GM21381 (cell line): ENCODE measurements around the gene DCHS2.

Experiments
- ATAC-seq: cut with Tn5 transposase; IDR thresholded peaks from one replicate; pipeline ENCODE4 v1.9.1; 2021; ENCODE audit warnings: mild to moderate bottlenecking, moderate library complexity; ENCODE audit not compliant: unreplicated experiment

DCHS2 gene, protein sequence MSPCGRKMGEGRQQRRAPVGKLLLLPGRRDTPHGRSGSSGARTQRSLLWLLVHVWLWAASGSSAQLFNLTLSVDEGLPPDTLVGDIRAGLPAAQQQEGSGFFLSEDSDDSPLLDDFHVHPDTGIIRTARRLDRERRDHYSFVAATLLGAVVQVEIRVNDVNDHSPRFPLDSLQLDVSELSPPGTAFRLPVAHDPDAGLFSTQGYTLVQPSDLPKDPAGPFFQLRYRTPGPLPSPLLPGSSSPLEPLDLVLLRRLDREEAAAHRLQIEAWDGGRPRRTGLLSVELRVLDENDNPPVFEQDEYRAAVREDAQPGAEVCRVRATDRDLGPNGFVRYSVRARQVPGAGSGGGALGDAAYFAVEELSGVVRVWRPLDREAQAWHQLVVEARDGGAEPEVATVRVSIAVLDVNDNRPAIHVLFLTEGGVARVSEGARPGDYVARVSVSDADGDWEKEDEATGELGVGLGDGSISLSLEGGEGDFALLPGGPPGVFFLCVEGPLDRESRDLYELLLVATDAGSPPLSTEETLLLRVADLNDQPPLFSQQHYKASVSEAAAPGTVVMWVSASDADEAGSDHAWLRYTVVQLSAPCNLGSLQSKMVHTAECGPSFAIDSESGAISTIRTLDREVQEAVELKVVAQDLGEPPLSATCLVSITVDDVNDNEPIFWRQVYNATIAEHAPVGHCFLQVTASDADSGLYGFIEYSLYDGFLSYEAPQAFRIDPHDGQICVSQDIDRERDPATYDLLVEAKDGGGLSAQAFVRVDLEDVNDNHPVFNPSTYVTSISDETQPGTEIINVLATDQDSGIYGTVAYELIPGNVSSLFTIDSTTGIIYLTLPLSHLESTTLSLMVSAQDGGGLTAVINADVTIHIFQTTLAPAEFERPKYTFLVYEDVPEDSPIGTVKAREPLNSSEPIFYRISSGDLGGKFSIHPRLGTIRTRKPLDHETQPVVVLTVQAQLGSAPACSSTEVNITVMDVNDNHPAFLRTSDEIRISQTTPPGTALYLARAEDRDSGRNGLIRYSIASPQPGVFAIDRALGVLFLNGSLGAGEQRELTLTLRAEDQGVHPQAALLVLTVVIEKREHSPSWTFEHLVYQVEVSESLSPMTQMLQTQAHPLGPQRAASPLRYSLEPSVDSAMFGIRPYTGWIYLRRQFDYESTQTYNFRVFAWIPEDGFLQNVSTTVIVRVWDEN (N-terminal part only)

DNA sequence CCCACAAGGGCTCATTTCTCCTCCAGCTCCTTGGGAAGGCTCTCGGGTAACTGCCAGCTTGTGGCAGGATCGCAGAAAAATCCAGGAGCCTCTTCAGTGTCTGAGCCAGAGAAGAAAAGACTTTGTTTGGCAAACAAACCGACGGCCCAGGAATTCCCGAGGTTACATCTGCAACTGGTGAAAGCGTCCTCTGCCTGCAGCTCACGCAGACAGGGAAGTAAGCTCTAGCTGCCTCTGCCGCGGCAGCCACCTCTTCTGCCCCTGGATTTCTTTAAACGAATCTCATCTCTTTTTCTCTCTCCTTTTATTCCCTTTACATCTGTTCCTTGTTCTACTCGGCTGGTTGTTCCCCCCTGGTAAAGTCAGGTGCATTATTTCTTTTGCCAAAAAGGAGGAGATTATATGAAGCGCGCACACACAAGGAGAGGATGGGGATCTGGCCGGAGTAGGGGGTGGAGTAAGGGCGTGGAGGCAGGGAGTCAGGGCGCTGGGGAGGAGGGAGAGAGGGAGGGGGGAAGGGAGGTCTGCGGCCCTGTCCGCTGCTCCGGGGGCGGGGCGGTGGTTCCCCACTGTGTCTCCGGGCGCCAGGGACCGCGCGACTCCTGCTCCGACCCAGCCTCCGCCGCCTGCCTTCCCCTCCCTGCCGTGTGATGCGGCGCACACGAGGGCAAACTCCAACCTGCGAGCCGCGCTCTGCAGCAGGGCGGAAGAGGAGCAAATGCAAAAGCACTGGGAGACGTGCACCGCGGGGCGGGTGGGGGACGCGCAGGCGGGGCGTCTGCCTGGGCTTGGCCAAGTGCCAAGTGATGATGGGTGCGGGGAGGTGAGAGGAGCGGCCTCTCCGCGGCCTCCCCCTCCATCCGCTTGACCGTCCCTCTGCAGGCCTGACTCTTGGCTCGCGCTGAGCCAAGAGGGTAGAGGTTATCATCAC is at the start of gene DCHS2:
Gene DCHS2, minus strand, starts transcription at position 459 of the 931 bp plus-strand sequence. Its CDS starts 444 bp downstream, at position 15.
- ATAC-seq = peak; percentile 54

DNA sequence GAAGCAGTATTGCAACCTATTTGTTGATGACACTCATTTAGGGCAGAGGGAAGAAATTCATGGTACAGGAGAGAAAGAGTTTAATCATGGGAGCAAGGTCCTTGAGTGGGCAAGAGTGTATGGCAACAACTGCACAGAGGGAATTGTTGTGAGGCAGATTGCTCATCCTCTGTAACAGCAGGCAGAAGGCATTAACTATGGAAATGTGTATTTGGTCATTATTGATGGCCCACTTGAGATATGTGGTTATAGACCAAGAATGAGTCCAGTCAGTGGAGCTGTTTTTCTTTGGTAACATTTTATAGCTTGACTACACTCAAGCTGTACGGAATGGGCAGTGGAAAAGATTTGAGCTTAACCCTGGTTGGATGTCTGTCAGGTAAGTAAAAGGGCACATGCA is 42.7 kb upstream of the DCHS2 start:
- ATAC-seq = no peak

DNA sequence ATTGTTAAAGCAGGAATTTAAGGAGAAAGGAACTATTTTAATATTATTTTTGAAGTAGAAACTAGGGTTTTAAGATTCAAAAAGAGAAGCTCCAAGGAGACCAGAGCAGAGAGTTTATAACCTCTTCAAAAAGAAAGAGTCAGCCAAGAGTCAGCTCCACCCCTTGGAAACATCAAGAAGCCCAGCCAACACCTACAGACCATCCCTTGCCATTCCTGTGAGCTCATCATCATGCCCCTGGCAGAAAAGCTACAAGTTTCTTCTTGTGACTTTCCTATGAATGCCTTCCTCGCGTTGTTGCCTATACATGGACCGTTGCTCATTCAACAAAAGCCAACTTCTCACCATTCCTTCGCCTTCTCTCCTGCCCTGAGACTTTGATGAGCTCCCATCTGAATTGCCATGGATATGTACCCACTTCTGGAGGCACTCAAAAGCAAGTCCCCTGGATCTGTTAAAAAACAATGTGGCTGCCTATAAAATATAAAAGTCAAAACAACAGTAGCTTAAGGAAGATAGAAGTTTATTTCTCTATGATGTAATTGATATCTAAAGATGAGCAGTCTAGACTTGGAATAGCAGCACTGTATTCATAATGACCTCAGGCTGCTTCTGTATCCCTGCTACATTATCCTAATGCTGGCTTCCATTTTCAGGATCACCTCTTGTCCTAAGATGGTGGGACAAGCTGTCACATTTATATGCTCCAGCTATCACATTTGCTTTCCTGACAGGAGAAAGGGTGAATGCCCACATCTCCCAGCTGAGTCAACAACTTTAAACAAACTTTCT is 38.3 kb upstream of the DCHS2 start:
- ATAC-seq = no peak

DNA sequence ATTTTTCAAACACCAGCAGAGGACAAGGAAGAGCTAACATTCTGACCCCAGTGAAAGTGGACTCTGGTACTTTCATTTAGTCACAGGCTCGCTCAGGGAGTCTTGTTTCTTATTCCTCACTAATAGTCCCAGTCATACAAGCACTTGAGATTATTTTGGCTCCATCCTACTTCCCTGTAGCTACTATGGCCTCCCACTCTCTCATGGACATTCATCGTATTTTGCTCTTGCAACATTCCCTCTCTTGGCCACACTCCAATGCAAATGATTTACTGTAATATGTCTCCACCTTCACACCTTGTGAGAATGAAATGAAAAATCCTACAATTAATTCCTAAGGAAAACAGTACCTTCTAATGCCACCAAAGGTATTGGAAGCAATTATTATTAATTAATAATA is 37.3 kb upstream of the DCHS2 start:
- no peak for ATAC-seq

DNA sequence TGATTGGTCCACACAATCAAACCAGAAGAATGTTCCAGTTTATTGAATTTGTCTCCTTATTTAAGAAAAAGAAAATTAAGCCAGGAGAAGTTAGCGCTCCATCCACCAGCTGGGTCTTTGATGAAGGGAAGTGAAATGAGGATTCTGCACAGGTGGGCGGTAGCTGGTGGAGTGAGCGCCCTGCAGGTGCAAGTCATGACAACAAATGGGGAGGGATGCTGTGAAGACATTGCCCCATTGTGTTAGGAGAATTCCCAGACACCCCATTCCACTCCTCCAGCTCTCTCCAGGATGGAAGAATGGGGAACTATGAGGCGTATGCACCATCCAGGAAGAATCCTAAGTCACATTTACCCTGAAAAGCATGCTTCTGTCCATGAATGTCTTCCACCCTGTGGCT is 35.7 kb upstream of the DCHS2 start:
- no peak for ATAC-seq

DNA sequence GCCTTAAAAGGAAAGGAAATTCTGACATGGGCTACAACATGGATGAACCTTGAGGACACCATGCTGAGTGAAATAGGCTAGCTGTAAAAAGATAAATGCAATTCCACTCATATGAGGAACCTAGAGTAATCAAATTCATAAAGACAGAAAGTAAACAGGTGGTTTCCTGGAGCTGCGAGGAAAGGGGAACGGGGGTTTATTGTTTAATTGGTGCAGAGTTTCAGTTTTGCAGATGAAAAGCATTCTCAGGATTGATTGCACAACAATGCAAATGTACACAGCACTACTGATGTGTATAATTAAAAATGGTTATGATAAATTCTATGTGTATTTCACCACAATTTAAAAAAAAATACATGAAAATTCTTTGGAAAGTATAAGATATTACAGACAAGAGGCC is 34.6 kb upstream of the DCHS2 start:
- ATAC-seq = no peak

DNA sequence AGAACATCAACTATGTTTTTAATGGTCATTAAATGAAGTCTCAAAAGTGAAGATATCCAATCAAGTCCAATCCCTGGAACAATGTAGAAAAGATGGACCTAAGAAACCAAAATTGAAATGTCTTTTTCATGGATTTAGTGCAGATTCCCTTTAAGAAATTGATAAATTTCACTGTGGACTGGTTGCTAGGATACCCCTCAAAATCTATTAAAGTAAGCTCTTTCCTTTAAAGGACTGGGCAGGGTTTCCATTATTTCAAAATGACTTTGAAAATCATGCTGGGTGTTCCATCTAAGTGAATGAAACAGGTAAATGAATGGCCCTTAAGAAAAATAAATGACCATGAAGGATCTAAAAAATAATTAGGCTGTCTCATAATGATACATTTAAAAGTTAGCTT is 30.0 kb upstream of the DCHS2 start:
- ATAC-seq = no peak

DNA sequence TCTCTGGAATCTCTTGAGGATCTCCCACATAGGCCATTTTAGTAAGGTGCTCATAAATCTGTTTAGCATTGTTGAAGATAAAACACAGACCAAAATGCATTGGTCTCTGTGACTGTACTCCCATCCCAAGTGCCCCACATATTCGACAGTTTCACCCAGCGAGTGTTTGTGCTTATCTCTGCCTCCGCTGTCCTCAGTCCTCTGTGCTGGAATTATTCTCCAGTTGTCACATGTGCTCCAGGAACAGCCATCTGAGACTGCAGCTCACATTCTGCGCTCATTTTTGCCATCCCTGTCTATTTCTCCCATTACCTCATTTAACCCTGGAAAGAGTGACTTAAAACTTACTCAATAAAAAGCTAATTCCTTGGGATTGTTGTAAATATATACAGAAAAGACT is 27.6 kb upstream of the DCHS2 start:
- ATAC-seq = no peak

DNA sequence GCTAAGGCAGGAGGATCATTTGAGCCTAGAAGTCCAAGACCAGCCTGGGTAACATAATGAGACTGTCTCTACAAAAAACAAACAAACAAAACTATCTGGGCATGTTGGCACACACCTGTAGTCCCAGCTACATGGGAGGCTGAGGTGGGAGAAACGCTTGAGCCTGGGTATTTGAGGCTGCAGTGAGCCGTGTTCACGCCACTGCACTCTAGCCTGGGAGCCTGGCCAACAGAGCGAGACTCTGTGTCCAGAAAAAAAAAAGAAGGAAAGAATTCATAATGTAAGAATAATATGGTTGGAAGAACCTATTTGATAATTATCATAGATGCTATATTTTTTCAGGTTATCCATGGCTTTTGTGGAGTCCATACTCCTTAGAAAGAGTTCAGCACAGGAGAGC is 26.0 kb upstream of the DCHS2 start:
- ATAC-seq = no peak

DNA sequence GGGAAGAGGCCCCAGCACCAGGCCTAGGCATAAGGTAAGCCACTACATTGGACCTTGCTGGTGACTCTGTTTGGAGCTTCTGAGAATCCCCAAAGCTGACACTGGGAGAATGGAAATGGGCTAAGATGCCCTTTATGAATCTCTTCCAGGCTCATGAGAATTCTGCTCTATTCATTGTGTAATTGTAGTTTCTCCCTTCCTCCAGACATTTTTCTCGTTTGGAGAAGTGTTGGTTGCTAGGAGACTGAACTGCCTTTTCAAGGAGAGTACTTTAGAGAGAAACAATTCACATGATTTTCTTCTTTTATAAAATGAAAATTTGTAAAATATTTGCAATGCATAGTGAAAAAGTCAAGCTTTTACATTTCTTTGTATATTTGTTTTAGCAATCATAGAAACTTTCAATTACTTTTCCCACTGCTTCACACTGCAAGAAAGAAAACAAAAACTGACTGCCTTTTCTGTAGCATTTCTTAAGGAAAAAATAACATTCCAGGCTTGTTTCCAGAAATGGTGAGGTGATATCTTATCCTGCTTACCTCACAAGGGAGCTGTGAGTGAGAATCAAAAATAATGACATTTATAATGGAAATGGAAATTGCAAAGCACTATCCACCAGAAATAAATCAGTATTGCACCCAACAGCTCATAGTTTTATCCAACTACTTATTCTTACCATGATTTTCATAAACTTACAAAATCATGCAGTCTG is 24.9 kb upstream of the DCHS2 start:
- ATAC-seq = no peak

DNA sequence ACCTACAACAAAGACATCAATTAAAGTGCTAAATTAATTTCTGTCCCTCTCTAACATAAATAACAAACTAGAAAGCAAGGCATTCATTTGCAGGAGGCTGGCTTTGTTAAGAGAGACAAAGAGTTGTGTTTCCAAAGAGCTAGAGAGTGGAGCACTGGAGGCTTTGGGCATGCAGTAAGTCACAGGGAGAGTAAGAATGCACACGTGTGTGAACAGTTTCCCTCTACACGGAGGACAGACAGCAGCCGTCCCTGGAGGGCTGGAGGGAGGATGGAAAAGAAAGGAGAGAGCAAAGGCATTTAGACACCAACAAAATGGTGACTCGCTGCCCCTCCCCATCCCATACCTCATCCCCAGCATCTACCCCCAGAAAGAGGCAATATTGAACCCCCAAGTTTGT is 20.4 kb upstream of the DCHS2 start:
- no peak for ATAC-seq

DNA sequence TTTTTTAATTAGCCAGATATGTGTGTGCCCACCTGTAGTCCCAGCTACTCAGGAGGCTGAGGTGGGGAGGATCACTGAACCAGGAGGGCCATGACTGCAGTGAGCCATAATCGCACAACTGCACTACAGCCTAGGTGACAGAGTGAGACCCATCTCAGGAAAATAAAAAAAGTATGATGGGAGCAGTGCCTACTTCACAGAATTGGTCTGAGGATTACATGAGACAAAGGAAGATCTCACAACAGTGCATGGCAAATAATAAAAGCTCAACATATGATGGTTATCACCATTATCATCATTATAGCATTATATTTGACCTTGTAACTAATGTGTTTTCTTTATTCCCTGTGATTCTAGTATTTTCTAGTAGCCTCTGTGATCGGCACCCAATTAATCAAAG is 19.9 kb upstream of the DCHS2 start:
- ATAC-seq = no peak

DNA sequence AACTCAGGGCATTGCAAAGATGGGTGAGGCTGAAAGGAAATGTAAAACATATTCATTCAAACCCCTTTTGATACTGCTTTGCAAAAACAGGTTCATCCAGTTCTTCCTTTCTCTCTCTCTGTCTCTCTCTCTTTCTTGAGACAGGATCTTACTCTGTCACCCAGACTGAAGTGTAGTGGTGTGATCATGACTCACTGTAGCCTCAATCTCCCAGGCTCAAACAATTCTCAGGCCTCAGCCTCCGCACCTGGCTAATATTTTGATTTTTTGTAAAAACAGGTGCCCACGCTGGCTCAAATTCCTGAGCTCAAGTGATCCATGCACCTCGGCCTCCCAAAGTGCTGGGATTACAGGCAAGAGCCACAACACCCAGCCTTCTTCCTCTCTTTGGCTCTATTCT is 15.6 kb upstream of the DCHS2 start:
- ATAC-seq = no peak

DNA sequence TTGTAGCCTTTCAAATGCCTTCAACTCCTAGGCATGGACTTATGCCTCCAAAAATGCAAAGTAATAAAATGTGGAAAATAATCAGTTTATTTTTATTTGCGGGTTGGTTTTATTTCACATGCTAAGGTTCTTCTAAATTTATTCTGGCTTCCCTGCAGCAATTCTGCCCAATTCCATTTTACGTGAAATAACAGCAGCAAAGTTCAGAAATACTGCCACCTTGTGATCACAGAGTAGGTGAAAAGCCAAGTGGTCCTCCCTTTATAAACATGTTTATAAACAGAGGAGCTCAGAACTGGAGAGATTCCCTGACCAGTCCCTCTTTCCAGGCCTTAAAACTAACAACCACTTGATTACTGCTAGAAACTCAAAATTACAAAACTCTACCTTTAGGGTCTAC is 14.7 kb upstream of the DCHS2 start:
- no peak for ATAC-seq

DNA sequence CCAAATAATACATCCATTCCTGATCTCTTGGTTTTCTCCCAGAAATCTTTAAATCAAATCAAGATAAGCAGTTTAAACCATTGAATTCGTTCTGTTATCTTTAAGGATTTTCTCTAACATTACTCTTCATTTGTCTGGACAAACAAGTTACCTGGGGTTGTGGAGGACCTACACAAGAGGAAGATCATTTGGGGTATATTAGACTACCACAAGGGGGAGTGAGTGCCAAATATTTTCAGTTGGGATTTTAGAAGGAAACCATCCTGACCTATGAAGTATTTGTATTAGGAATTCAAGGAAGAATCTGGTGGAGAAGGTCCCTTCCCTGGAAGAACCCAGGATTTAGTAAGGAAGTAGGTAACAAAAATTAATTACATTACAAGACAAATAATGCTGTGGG is 12.0 kb upstream of the DCHS2 start:
- no peak for ATAC-seq

DNA sequence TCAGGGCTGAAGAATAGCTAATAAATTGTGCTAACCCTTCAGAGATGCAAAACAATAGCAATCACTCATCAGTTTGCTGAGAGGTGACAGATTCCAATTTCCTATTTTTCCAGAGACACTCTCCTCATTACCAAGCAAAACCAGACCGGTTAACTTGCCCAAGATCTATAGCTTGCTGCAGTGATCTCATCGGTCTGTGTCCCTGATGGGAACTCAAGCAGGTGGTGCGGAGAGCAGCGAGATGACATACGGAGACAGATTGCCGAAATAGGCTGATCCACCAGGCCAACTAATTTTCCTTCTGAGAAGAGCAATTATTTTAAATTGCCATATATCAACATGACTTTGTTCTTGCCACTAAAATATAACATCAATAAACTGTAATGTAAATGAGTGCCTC is 10.5 kb upstream of the DCHS2 start:
- no peak for ATAC-seq

DNA sequence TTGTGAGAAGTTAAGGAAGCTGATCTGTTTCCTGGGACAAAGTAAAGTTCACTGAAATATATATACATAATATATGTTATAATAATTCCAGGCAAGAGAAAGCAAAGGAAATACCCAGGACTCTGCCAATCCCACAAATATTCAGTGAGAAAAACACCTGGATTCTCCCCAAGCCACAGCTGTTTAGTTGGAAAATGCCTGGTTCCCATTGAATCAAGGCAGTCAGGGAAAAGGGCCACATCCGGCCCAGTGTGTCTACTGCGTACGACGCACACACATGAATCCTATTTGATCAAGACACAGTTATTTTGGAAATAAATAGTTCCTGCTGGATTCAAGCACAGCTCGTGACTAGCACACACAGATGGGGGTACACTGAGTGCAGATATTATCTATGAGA is 6.3 kb upstream of the DCHS2 start:
- ATAC-seq = no peak

DNA sequence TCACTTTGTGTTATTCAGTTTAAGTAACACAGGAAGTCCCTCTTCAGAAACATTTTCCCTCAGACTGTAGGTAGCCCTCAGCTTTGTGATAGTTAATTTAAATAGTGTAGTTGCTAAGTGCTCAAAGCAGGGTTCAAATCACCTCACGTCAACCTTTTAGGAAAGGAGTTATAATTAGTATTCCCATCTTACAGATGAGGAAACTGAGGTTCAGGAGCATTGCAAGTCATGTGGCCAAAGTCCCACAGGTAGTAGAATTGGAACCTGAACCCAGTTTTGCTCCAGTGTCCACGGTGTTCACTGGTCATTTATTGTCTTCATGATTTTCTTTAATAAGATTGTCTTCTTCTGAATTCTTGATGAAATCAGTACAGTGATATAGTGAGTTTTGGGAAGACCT is 4.3 kb upstream of the DCHS2 start:
- no peak for ATAC-seq

DNA sequence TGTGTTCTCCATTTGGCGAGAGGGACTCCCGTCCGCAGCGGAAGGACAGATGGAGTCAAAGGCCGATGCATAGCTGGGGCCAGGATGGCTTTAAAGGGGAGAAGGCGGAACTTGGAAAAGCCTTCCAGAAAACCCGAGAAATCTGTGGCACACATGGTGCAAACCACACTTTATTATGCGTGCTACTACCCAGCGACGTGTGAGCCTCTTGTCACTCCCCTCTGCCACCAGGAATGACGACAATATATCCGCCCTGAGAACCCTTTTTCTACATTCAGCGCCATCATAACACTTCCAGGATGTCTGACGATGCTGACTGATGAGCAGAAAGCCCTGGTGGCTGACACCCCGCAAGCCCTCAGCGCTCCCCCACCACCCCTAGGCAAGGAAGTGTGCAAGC is 689 bp upstream of the DCHS2 start:
- no peak for ATAC-seq
